SK-N-SH (cell line): ENCODE results near the gene MAN2C1.

ENCODE experiments used
- CHD2 ChIP-seq: fragments of 150-350 bp; IDR thresholded peaks from 2 replicates; pipeline ENCODE4 v1.6.1; 2018; ENCODE audit warnings: low read length; ENCODE audit not compliant: partially characterized antibody
- CTCF ChIP-seq: fragments of 200-600 bp; sonication (generic); IDR thresholded peaks from 2 replicates; pipeline ENCODE4 v1.6.1; 2017; ENCODE audit warnings: antibody characterized with exemption, mild to moderate bottlenecking, moderate library complexity
- JUND ChIP-seq: IDR thresholded peaks from 2 replicates; pipeline ENCODE4 v1.4.0; 2012
- POLR2AphosphoS5 ChIP-seq: IDR thresholded peaks from 2 replicates; pipeline ENCODE4 v1.6.1; 2012; ENCODE audit warnings: low read depth, low read length
- RXRA ChIP-seq: IDR thresholded peaks from 2 replicates; pipeline ENCODE4 v1.4.0; 2012; ENCODE audit warnings: low read depth, mild to moderate bottlenecking, borderline replicate concordance
- ZBTB33 ChIP-seq: IDR thresholded peaks from 2 replicates; pipeline ENCODE4 v1.4.0; 2012; ENCODE audit warnings: low read depth, borderline replicate concordance

- TF ChIP-seq RXRA: no peak
- TF ChIP-seq POLR2AphosphoS5: no peak
- TF ChIP-seq CTCF: no peak
- no peak for TF ChIP-seq JUND
- TF ChIP-seq ZBTB33: no peak
- no peak for TF ChIP-seq CHD2
These were observed 9.5 kb downstream of the MAN2C1 start for GRCh38 chr15:75358771-75359536.
